ENCODE results near the gene NUP155. TPM values are rescaled to one million over a fixed set of nuclear protein-coding genes. Genes with fewer than 3 reads are reported as not detected.

Gene NUP155
- total RNA-seq, 4 donors from 2014 or later = 12.3 to 54.6 (median 37.8) TPM

Small RNA genes within 50 kb of the gene (small RNA-seq; reads per million reads assigned to genes)
- gene RNU7-75P = not detected

Other genes starting within 250 kb of the NUP155 start
- 10 to 100 TPM; 22.4 to 68.2 (median 35.9) TPM for gene CPLANE1, start 121.7 kb downstream of the NUP155 start, total RNA-seq
- 100 to 1,000 TPM in 1 of 4 donors, 10 to 100 TPM in 3; 25.3 to 122 (median 48.8) TPM for gene WDR70, start 8.2 kb upstream of the NUP155 start, total RNA-seq

All from uterus (tissue), 4 donors.